ENCODE measurements around the gene ADAT3. TPM values are rescaled to one million over a fixed set of nuclear protein-coding genes. Genes with fewer than 3 reads are reported as not detected.
A peak's percentile ranks its signal among the peaks of the same experiment; 100 is the strongest.

ADAT3 gene
- polyA plus RNA-seq, 1 of the 3 experiments (the other 2 are of a cell fraction): 2.8 TPM

GRCh38 chr19:1942078-1942933, 37.1 kb downstream of the ADAT3 start:
- H3F3A ChIP-seq (replicated peaks; ENCODE audit: insufficient read depth): peaks cover 15% of the 10 kb centered on the region
- H3K4me3 ChIP-seq (ENCODE audit: low read depth in 2 of 2, low read length in 1 of 2): peak overlapping the region; percentile 56 to 90
- POLR2A ChIA-PET: no interaction called here
- H4K20me1 ChIP-seq (ENCODE audit: insufficient read depth): peaks cover 47% of the 10 kb centered on the region
- no peaks in the 10 kb centered on the region for H3K36me3 ChIP-seq (replicated peaks in 1 of 2; ENCODE audit: control insufficient read depth in 1 of 2, insufficient read depth in 2 of 2, low read length in 1 of 2)
- peak overlapping the region; percentile 82 to 94 for H3K27ac ChIP-seq (ENCODE audit: low read depth in 2 of 2, low read length in 1 of 2)
- peak overlapping the region; percentile 97 for H3K4me2 ChIP-seq
- H3K9me2 ChIP-seq: no peaks in the 10 kb centered on the region
- H3K4me1 ChIP-seq (ENCODE audit: control insufficient read depth in 1 of 2, insufficient read depth in 2 of 2, low read depth in 1 of 2, low read length in 1 of 2): peaks cover 6 to 27% of the 10 kb centered on the region in 2 experiments; a peak in 3 of 4 replicates
- peak; percentile 89 for DNase-seq
- no peaks in the 10 kb centered on the region for H3K27me3 ChIP-seq (ENCODE audit: insufficient read depth)
- H3K9ac ChIP-seq: peak overlapping the region; percentile 78
- TF ChIP-seq POLR2AphosphoS5 (IDR thresholded peaks at IDR 0.05; ENCODE audit: low read depth, low read length) (no peak), MXI1 (IDR thresholded peaks at IDR 0.05; ENCODE audit: low read depth, low read length) (peak; percentile 65), GABPA (IDR thresholded peaks at IDR 0.05; ENCODE audit: low read depth) (peak; percentile 53; the same call in 1 of the 2 replicates), ELF1 (IDR thresholded peaks at IDR 0.05) (peak; percentile 54)
- H3K9me3 ChIP-seq: no peaks in the 10 kb centered on the region
- peaks cover 61% of the 10 kb centered on the region for H3K79me2 ChIP-seq (ENCODE audit: insufficient read depth)
- 3% methylated on average over 17 of the region's 40 CpGs for WGBS (ENCODE audit: low lambda C conversion rate)
- no peak overlapping the region for H2AFZ ChIP-seq (ENCODE audit: low read depth)
- CTCF ChIA-PET: interaction anchor here (1.0 to 2.4 kb wide), 9 partner anchors 10 to 374 kb away, joined by 3 to 15 read pairs (median 5); no protein-coding TSS in a partner anchor

GRCh38 chr19:1942934-1943555, 37.8 kb downstream of the ADAT3 start:
- POLR2A ChIA-PET: no interaction called here
- TF ChIP-seq MEF2A (IDR thresholded peaks at IDR 0.05; ENCODE audit: borderline replicate concordance, low read depth) (no peak), NFIC (IDR thresholded peaks at IDR 0.05; ENCODE audit: borderline replicate concordance) (no peak), FOSL2 (IDR thresholded peaks at IDR 0.05; ENCODE audit: borderline replicate concordance, low read depth) (no peak), RAD21 (IDR thresholded peaks at IDR 0.05; ENCODE audit: low read length) (no peak), IRF3 (IDR thresholded peaks at IDR 0.05; ENCODE audit: low read depth, low read length) (no peak), TEAD4 (IDR thresholded peaks at IDR 0.05; ENCODE audit: borderline replicate concordance, insufficient read depth) (no peak), TCF12 (IDR thresholded peaks at IDR 0.05) (no peak), SIN3A (IDR thresholded peaks at IDR 0.05; ENCODE audit: borderline replicate concordance, low read depth, low read length) (no peak), ZBTB33 (IDR thresholded peaks at IDR 0.05; ENCODE audit: borderline replicate concordance, low read depth) (no peak), REST (IDR thresholded peaks at IDR 0.05; ENCODE audit: low read depth, low read length) (no peak), MAX (IDR thresholded peaks at IDR 0.05; ENCODE audit: low read depth) (no peak)

More at GRCh38 chr19:1942934-1943555, 37.8 kb downstream of the ADAT3 start:
- WGBS (ENCODE audit: low lambda C conversion rate): 48% methylated on average over 14 of the region's 21 CpGs
- peak overlapping the region; percentile 56 to 90 for H3K4me3 ChIP-seq (ENCODE audit: low read depth in 2 of 2, low read length in 1 of 2)
- H3K9me2 ChIP-seq: no peaks in the 10 kb centered on the region
- CTCF ChIA-PET: interaction anchor here (0.6 to 2.4 kb wide), 7 partner anchors 10 to 373 kb away, joined by 3 to 15 read pairs (median 6); no protein-coding TSS in a partner anchor
- peak overlapping the region; percentile 78; the same call in 1 of the 2 replicates for H3K9ac ChIP-seq
- peak overlapping the region; percentile 82 to 94 for H3K27ac ChIP-seq (ENCODE audit: low read depth in 2 of 2, low read length in 1 of 2)
- no peaks in the 10 kb centered on the region for H3K27me3 ChIP-seq (ENCODE audit: insufficient read depth)
- peak overlapping the region; percentile 97 for H3K4me2 ChIP-seq
- no peaks in the 10 kb centered on the region for H3K9me3 ChIP-seq
- H3F3A ChIP-seq (replicated peaks; ENCODE audit: insufficient read depth): peaks cover 13% of the 10 kb centered on the region
- H3K4me1 ChIP-seq (ENCODE audit: control insufficient read depth in 1 of 2, insufficient read depth in 2 of 2, low read depth in 1 of 2, low read length in 1 of 2): peaks cover 6 to 27% of the 10 kb centered on the region in 2 experiments; a peak in 3 of 4 replicates
- H2AFZ ChIP-seq (ENCODE audit: low read depth): no peak overlapping the region
- H4K20me1 ChIP-seq (ENCODE audit: insufficient read depth): peaks cover 53% of the 10 kb centered on the region
- DNase-seq: no peak
- peaks cover 68% of the 10 kb centered on the region for H3K79me2 ChIP-seq (ENCODE audit: insufficient read depth)
- no peaks in the 10 kb centered on the region for H3K36me3 ChIP-seq (replicated peaks in 1 of 2; ENCODE audit: control insufficient read depth in 1 of 2, insufficient read depth in 2 of 2, low read length in 1 of 2)
